Astrocyte of the cerebellum (primary cell): ENCODE measurements around the gene MC3R.

ENCODE experiments used
- DNase-seq: peaks from one replicate; pipeline ENCODE4 v3.0.0-alpha.2; 2011; ENCODE audit warnings: low read depth
- H3K4me3 ChIP-seq: 2 replicates; pipeline ENCODE4 v1.5.1; 2011; ENCODE audit warnings: mild to moderate bottlenecking, low read depth, low read length, moderate library complexity
- in situ Hi-C: cut with HindIII; loops from 2 replicates; pipeline ENCODE4 v1.10.0; 2017; ENCODE audit warnings: low sequenced_read_pairs
- TF ChIP-seq, protein P1 (sequence below): IDR thresholded peaks from 2 replicates; pipeline ENCODE4 v1.5.1; 2012; ENCODE audit warnings: low read length, low read depth, moderate library complexity, mild to moderate bottlenecking; ENCODE audit errors: missing control alignments

MC3R gene

DNA sequence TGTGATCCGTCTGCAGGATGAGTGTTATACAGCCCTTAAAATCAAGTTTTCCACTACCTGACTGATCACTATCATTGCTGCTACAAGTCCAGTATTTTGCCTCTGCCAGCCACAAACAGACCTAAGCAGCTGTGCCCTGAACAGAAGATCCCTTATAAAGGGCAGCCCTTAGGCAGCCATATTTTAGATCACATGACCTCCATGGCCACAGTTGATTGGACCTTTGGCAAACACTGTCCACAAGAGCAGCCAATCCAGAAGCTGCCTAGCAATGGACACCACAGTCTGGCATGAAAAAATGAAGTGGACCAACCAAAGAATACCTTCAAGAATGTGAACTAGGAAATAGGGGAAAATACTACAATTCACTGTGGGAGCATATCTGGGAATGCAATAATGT lies 50.8 kb downstream of the MC3R start:
- no peak for DNase-seq
- in situ Hi-C loops = no loop called here
- TF ChIP-seq, protein P1, sequence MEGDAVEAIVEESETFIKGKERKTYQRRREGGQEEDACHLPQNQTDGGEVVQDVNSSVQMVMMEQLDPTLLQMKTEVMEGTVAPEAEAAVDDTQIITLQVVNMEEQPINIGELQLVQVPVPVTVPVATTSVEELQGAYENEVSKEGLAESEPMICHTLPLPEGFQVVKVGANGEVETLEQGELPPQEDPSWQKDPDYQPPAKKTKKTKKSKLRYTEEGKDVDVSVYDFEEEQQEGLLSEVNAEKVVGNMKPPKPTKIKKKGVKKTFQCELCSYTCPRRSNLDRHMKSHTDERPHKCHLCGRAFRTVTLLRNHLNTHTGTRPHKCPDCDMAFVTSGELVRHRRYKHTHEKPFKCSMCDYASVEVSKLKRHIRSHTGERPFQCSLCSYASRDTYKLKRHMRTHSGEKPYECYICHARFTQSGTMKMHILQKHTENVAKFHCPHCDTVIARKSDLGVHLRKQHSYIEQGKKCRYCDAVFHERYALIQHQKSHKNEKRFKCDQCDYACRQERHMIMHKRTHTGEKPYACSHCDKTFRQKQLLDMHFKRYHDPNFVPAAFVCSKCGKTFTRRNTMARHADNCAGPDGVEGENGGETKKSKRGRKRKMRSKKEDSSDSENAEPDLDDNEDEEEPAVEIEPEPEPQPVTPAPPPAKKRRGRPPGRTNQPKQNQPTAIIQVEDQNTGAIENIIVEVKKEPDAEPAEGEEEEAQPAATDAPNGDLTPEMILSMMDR = no peak
- H3K4me3 ChIP-seq = no peak overlapping the region
